HepG2 (cell line): ENCODE measurements around the gene SSX3. TPM values are rescaled to one million over a fixed set of nuclear protein-coding genes. Genes with fewer than 3 reads are reported as not detected.

ENCODE experiments used
- ATAC-seq: fragments of 200-7000 bp; cut with Tn5 transposase; 3 replicates; pipeline ENCODE4 v1.9.1; 2020; ENCODE audit warnings: mild to moderate bottlenecking, moderate library complexity
- BruUV-seq: library from RNA; stranded (reverse); fragments of 400-500 nt; replicated peaks from 2 replicates; lab custom pipeline; 2021; lab: Mats Ljungman, UMichigan
- CTCF ChIA-PET: fragments of 300-600 bp; formaldehyde crosslinking; extraction: SDS; loops from one replicate; lab custom pipeline; 2021; ENCODE audit warnings: low total read pairs, inconsistent platforms, low intra/inter-chr PET ratio; lab: Yijun Ruan, JAX
- POLR2A ChIA-PET: fragments of 350-600 bp; sonication (Branson Sonifier 250); formaldehyde crosslinking; loops from one replicate; lab custom pipeline; 2020; ENCODE audit warnings: antibody characterized with exemption, inconsistent platforms; lab: Yijun Ruan, JAX
- DNase-seq: peaks from one replicate; pipeline ENCODE4 v3.0.0-alpha.2; 2015; ENCODE audit warnings: low spot score
- FAIRE-seq: peaks from 3 replicates; lab custom pipeline; 2011; peaks lifted over from hg19 to GRCh38; lab: Jason Lieb, UNC
- H2AFZ ChIP-seq: one replicate; pipeline ENCODE4 v1.6.1; 2011; ENCODE audit warnings: low read length, inconsistent platforms
- H3K27ac ChIP-seq: fragments of 300-600 bp; 3 replicates; pipeline ENCODE4 v1.8.0; 2011; ENCODE audit warnings: mixed run types, mild to moderate bottlenecking, mixed read lengths, low read length, inconsistent platforms; ENCODE audit not compliant: insufficient read depth; ENCODE audit errors: extremely low read length
- H3K27me3 ChIP-seq, 2 experiments: fragments of 200-600 bp in 1 of 2; 2 replicates in 1 of 2; 3 replicates in 1 of 2; pipeline versions ENCODE4 v1.6.0 to v1.8.0; 2011; ENCODE audit warnings: low read length in 2 of 2, mild to moderate bottlenecking in 2 of 2, moderate library complexity in 2 of 2, inconsistent platforms in 1 of 2; ENCODE audit not compliant: insufficient read depth in 2 of 2, control insufficient read depth in 1 of 2
- H3K36me3 ChIP-seq, 2 experiments: fragments of 200-600 bp in 1 of 2; replicated peaks in 1 of 2; 2 replicates in 1 of 2; 3 replicates in 1 of 2; pipeline versions ENCODE4 v1.5.1 to v1.8.0; 2011; ENCODE audit warnings: low read length in 2 of 2, inconsistent platforms in 1 of 2; ENCODE audit not compliant: insufficient read depth in 2 of 2, control insufficient read depth in 1 of 2
- H3K4me1 ChIP-seq: 2 replicates; pipeline ENCODE4 v1.5.1; 2012; ENCODE audit warnings: low read length, inconsistent platforms; ENCODE audit not compliant: insufficient read depth
- H3K4me2 ChIP-seq: 2 replicates; pipeline ENCODE4 v1.6.0; 2011; ENCODE audit warnings: low read depth, low read length, inconsistent platforms
- H3K4me3 ChIP-seq, 3 experiments: fragments of 200-600 bp in 1 of 3; sonication (generic), shearing (Covaris generic) in 1 of 3; replicated peaks in 1 of 3; 2 replicates each; pipeline ENCODE4 v1.5.1; 2011 to 2016; ENCODE audit warnings: low read length in 3 of 3, inconsistent platforms in 2 of 3, low read depth in 2 of 3, mild to moderate bottlenecking in 2 of 3, control low read depth in 1 of 3, mixed read lengths in 1 of 3; ENCODE audit not compliant: insufficient read depth in 1 of 3
- H3K79me2 ChIP-seq: one replicate; pipeline ENCODE4 v1.6.1; 2011; ENCODE audit warnings: low read length, inconsistent platforms; ENCODE audit not compliant: insufficient read depth
- H3K9ac ChIP-seq: 2 replicates; pipeline ENCODE4 v1.6.0; 2011; ENCODE audit warnings: mild to moderate bottlenecking, low read depth, low read length, inconsistent platforms; ENCODE audit not compliant: insufficient read depth
- H3K9me3 ChIP-seq: 2 replicates; pipeline ENCODE4 v1.5.1; 2012; ENCODE audit warnings: mild to moderate bottlenecking, low read length
- H4K20me1 ChIP-seq: 2 replicates; pipeline ENCODE4 v1.6.0; 2011; ENCODE audit warnings: inconsistent platforms, mild to moderate bottlenecking, low read length, moderate library complexity; ENCODE audit not compliant: insufficient read depth
- AHR ChIP-seq: IDR thresholded peaks from 2 replicates; pipeline ENCODE4 v1.6.1; 2018; ENCODE audit warnings: missing genetic modification reagents, missing compliant biosample characterization
- ELF1 ChIP-seq: sonication (generic); formaldehyde crosslinking; IDR thresholded peaks from 2 replicates; pipeline ENCODE4 v1.4.0; 2020; ENCODE audit warnings: missing genetic modification reagents
- KDM2A ChIP-seq: sonication (generic); formaldehyde crosslinking; IDR thresholded peaks from 2 replicates; pipeline ENCODE4 v1.4.0; 2020; ENCODE audit warnings: low read depth, missing genetic modification reagents, borderline replicate concordance
- KLF16 ChIP-seq, 2 experiments: sonication (generic) in 1 of 2; formaldehyde crosslinking in 1 of 2; IDR thresholded peaks; 2 replicates each; pipeline versions ENCODE4 v1.6.1 to v1.8.0; 2016 to 2023; ENCODE audit warnings: missing genetic modification reagents in 2 of 2, missing compliant biosample characterization in 1 of 2
- ZFP62 ChIP-seq: sonication (generic); formaldehyde crosslinking; IDR thresholded peaks from 2 replicates; pipeline ENCODE4 v1.4.0; 2020; ENCODE audit warnings: missing genetic modification reagents
- ZFX ChIP-seq: sonication (generic); formaldehyde crosslinking; IDR thresholded peaks from 2 replicates; pipeline ENCODE4 v1.4.0; 2020; ENCODE audit warnings: mild to moderate bottlenecking, low read depth, missing genetic modification reagents, moderate library complexity
- ZKSCAN1 ChIP-seq: fragments of 150-350 bp; IDR thresholded peaks from 2 replicates; pipeline ENCODE4 v1.6.1; 2014; ENCODE audit warnings: low read length
- ZNF12 ChIP-seq: sonication (generic); formaldehyde crosslinking; IDR thresholded peaks from 2 replicates; pipeline ENCODE4 v1.5.0; 2020; ENCODE audit warnings: missing genetic modification reagents
- WGBS: methylation state at CpG from one replicate; pipeline ENCODE4 v1.1.6; 2017; ENCODE audit warnings: low lambda C conversion rate; 5-methylcytosine and 5-hydroxymethylcytosine counted together
- in situ Hi-C: cut with HindIII; loops from 2 replicates; pipeline ENCODE4 v1.10.0; 2017; ENCODE audit warnings: low pct_unique_long_range_greater_than_20kb; ENCODE audit not compliant: extremely low pct_ligation_motif_present
- intact Hi-C: fragments of 100-400 bp; cut with micrococcal nuclease; formaldehyde crosslinking; loops from one replicate; pipeline ENCODE4 v1.10.0; 2022; ENCODE audit not compliant: unreplicated experiment
- polyA plus RNA-seq, 8 experiments: library from polyadenylated mRNA; depleted of rRNA in 3 of 8; stranded (reverse) in 7 of 8; unstranded in 1 of 8; fragments of >200 nt; fragmentation: Illumina TruSeq in 4 of 8; extraction: Trizol in 4 of 8; gene quantifications; 2 replicates each; pipeline versions ENCODE4 v1.2.1 to v1.2.3, GENCODE V29; 2011 to 2016; ENCODE audit warnings: low read depth in 4 of 8, missing spikeins in 1 of 8, mixed read lengths in 1 of 8; ENCODE audit not compliant: insufficient read depth in 1 of 8
- total RNA-seq, 5 experiments: library from RNA; depleted of rRNA; stranded (reverse); fragments of >200 nt; fragmentation: Illumina TruSeq; extraction: Trizol; gene quantifications; 2 replicates each; pipeline ENCODE4 v1.2.3, GENCODE V29; 2016; ENCODE audit warnings: low read depth in 1 of 5
- TF ChIP-seq, protein P1 (sequence below): sonication (generic); formaldehyde crosslinking; IDR thresholded peaks from 2 replicates; pipeline ENCODE4 v1.4.0; 2020; ENCODE audit warnings: missing genetic modification reagents, low read depth, mild to moderate bottlenecking, borderline replicate concordance
- TF ChIP-seq, protein P2 (sequence below): sonication (generic); formaldehyde crosslinking; IDR thresholded peaks from 2 replicates; pipeline ENCODE4 v1.5.0; 2020; ENCODE audit warnings: missing genetic modification reagents
- TF ChIP-seq, protein P3 (sequence below): sonication (generic); formaldehyde crosslinking; IDR thresholded peaks from 2 replicates; pipeline ENCODE4 v1.8.1; 2023; ENCODE audit warnings: mild to moderate bottlenecking, missing genetic modification reagents
- TF ChIP-seq, protein P4 (sequence below): sonication (generic); formaldehyde crosslinking; IDR thresholded peaks from 2 replicates; pipeline ENCODE4 v1.9.0; 2021; ENCODE audit warnings: mild to moderate bottlenecking, missing genetic modification reagents
- TF ChIP-seq, protein P5 (sequence below): sonication (generic); formaldehyde crosslinking; IDR thresholded peaks from 2 replicates; pipeline ENCODE4 v1.8.0; 2022; ENCODE audit warnings: missing genetic modification reagents, low read depth, mild to moderate bottlenecking, borderline replicate concordance

SSX3 gene
- total and polyA plus RNA-seq, 2 of the 13 experiments (the other 11 are each of a cell fraction or from before 2014, with no cell fraction given), result not detected

DNA sequence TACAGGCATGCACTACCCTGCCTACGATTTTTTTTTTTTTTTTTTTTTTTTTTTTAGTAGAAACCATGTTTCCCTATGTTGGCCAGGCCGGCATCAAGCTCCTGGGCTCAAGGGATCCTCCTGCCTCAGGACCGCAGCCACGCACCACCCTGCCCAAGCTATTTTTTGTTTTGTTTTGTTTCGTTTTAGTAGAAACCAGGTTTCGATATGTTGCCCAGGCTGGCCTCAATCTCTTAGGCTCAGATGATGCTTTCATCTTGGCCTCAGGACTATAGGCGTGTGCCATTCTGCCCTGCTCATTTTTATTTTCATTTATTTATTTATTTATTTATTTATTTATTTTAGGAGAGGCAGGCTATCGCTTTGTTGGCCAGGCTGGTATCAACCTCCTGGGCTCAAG lies 1.2 kb upstream of the SSX3 start:
- no peaks in the 10 kb centered on the region for H3K27me3 ChIP-seq
- no peak overlapping the region for H3K9ac ChIP-seq
- DNase-seq (no peak), FAIRE-seq (no peak), ATAC-seq (no peak)
- BruUV-seq, result no TSS peak
- 36% methylated on average over 8 of the region's 8 CpGs for WGBS
- intact Hi-C loops, result no loop called here
- no peaks in the 10 kb centered on the region for H3K9me3 ChIP-seq
- no peak for TF ChIP-seq ZFP62 (CRISPR knock-in tag)
- TF ChIP-seq, protein P1, sequence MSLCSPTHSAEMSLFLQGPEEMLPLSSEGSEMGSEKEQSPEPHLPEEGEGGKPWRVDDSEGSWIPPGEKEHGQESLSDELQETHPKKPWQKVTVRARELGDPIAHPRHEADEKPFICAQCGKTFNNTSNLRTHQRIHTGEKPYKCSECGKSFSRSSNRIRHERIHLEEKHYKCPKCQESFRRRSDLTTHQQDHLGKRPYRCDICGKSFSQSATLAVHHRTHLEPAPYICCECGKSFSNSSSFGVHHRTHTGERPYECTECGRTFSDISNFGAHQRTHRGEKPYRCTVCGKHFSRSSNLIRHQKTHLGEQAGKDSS, result no peak
- TF ChIP-seq ZNF12, result no peak
- TF ChIP-seq ELF1 (CRISPR knock-in tag), result no peak
- no peak for TF ChIP-seq ZFX (CRISPR knock-in tag)
- TF ChIP-seq ZKSCAN1, result no peak
- no peak for TF ChIP-seq AHR (CRISPR knock-in tag)
- TF ChIP-seq, protein P2, sequence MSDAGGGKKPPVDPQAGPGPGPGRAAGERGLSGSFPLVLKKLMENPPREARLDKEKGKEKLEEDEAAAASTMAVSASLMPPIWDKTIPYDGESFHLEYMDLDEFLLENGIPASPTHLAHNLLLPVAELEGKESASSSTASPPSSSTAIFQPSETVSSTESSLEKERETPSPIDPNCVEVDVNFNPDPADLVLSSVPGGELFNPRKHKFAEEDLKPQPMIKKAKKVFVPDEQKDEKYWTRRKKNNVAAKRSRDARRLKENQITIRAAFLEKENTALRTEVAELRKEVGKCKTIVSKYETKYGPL (CRISPR knock-in tag), result no peak
- TF ChIP-seq, protein P3, sequence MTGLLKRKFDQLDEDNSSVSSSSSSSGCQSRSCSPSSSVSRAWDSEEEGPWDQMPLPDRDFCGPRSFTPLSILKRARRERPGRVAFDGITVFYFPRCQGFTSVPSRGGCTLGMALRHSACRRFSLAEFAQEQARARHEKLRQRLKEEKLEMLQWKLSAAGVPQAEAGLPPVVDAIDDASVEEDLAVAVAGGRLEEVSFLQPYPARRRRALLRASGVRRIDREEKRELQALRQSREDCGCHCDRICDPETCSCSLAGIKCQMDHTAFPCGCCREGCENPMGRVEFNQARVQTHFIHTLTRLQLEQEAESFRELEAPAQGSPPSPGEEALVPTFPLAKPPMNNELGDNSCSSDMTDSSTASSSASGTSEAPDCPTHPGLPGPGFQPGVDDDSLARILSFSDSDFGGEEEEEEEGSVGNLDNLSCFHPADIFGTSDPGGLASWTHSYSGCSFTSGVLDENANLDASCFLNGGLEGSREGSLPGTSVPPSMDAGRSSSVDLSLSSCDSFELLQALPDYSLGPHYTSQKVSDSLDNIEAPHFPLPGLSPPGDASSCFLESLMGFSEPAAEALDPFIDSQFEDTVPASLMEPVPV (CRISPR knock-in tag), result no peak
- TF ChIP-seq KDM2A (CRISPR knock-in tag), result no peak
- no peak for TF ChIP-seq KLF16 (CRISPR knock-in tag; IDR thresholded peaks at IDR 0.05)
- TF ChIP-seq, protein P4, sequence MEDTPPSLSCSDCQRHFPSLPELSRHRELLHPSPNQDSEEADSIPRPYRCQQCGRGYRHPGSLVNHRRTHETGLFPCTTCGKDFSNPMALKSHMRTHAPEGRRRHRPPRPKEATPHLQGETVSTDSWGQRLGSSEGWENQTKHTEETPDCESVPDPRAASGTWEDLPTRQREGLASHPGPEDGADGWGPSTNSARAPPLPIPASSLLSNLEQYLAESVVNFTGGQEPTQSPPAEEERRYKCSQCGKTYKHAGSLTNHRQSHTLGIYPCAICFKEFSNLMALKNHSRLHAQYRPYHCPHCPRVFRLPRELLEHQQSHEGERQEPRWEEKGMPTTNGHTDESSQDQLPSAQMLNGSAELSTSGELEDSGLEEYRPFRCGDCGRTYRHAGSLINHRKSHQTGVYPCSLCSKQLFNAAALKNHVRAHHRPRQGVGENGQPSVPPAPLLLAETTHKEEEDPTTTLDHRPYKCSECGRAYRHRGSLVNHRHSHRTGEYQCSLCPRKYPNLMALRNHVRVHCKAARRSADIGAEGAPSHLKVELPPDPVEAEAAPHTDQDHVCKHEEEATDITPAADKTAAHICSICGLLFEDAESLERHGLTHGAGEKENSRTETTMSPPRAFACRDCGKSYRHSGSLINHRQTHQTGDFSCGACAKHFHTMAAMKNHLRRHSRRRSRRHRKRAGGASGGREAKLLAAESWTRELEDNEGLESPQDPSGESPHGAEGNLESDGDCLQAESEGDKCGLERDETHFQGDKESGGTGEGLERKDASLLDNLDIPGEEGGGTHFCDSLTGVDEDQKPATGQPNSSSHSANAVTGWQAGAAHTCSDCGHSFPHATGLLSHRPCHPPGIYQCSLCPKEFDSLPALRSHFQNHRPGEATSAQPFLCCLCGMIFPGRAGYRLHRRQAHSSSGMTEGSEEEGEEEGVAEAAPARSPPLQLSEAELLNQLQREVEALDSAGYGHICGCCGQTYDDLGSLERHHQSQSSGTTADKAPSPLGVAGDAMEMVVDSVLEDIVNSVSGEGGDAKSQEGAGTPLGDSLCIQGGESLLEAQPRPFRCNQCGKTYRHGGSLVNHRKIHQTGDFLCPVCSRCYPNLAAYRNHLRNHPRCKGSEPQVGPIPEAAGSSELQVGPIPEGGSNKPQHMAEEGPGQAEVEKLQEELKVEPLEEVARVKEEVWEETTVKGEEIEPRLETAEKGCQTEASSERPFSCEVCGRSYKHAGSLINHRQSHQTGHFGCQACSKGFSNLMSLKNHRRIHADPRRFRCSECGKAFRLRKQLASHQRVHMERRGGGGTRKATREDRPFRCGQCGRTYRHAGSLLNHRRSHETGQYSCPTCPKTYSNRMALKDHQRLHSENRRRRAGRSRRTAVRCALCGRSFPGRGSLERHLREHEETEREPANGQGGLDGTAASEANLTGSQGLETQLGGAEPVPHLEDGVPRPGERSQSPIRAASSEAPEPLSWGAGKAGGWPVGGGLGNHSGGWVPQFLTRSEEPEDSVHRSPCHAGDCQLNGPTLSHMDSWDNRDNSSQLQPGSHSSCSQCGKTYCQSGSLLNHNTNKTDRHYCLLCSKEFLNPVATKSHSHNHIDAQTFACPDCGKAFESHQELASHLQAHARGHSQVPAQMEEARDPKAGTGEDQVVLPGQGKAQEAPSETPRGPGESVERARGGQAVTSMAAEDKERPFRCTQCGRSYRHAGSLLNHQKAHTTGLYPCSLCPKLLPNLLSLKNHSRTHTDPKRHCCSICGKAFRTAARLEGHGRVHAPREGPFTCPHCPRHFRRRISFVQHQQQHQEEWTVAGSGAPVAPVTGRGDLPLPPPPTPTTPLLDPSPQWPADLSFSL (CRISPR knock-in tag), result no peak
- TF ChIP-seq, protein P5, sequence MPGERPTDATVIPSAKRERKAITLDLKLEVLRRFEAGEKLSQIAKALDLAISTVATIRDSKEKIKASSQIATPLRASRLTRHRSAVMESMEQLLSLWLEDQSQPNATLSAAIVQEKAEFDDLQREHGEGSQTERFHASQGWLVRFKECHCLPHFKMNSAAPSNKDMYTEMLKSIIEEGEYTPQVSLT (CRISPR knock-in tag), result no peak
- H2AFZ ChIP-seq, result no peak overlapping the region
- H3K4me3 ChIP-seq, result no peak overlapping the region
- H3K36me3 ChIP-seq, result no peaks in the 10 kb centered on the region
- H3K4me2 ChIP-seq, result no peak overlapping the region
- no peaks in the 10 kb centered on the region for H4K20me1 ChIP-seq
- in situ Hi-C loops, result no loop called here
- ChIA-PET POLR2A (no interaction called here), CTCF (no interaction called here)
- H3K27ac ChIP-seq, result no peak overlapping the region
- no peaks in the 10 kb centered on the region for H3K79me2 ChIP-seq
- H3K4me1 ChIP-seq, result no peaks in the 10 kb centered on the region
